Stimulated activated CD4-positive, alpha-beta T cell treated with anti-CD3 and anti-CD28 coated beads, Interleukin-1b, Interleukin-23, amount 100 ng/mL, for 1 hour (primary cell): ENCODE measurements around the gene SLC13A5.
"Not testable (repeated sequence)": the region's sequence is repeated elsewhere in the genome, so short reads cannot be mapped to it uniquely, and the experiment has no call there.

Experiments
- DNase-seq, 2 donors: peaks; one replicate each; pipeline ENCODE4 v3.0.0-alpha.2; 2020; ENCODE audit warnings: low read depth in 2 of 2

The SLC13A5 gene

DNA sequence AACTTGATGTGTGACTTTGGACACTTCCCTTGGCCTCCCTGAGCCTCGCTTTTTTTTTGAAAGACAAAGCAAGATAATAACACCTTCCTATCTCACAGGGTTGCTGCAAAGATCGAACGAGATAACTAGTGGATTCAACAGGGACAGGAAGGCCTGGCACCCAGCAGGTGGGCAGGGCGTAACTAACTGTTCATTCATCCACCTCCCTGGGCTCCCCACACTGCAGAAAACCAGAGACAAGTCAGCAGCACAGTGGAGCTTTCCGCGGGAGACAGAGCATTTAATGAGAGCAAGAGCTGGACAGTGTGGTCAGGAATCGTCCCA lies 28.7 kb downstream of the SLC13A5 start:
- no peak for DNase-seq

GRCh38 chr17:6683730-6684459 lies 29.3 kb downstream of the SLC13A5 start:
- no peak for DNase-seq

- DNase-seq, result no peak
These were observed 30.0 kb downstream of the SLC13A5 start for GRCh38 chr17:6683081-6683684.

GRCh38 chr17:6682339-6682738 lies 30.8 kb downstream of the SLC13A5 start:
- DNase-seq, result no peak

DNA sequence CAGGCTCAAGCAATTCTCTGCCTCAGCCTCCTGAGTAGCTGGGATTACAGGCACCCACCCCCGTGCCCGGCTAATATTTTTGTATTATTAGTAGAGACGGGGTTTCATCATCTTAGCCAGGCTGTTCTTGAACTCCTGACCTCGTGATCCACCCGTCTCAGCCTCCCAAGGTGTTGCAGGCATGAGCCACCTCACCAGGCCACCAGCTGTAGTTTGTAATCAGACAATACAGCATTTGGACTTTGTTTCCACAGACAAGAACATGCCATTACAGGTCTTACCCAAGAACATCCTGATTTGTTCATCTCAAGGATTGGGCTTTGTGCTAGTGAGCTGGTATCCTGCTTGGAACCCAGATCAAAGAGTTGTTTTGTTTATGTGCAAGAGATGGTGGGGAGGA lies 31.5 kb downstream of the SLC13A5 start:
- DNase-seq, result no peak

GRCh38 chr17:6681176-6681575 lies 32.0 kb downstream of the SLC13A5 start:
- DNase-seq, result no peak

- DNase-seq, result no peak
These were observed 33.9 kb downstream of the SLC13A5 start for GRCh38 chr17:6679241-6679640.

DNA sequence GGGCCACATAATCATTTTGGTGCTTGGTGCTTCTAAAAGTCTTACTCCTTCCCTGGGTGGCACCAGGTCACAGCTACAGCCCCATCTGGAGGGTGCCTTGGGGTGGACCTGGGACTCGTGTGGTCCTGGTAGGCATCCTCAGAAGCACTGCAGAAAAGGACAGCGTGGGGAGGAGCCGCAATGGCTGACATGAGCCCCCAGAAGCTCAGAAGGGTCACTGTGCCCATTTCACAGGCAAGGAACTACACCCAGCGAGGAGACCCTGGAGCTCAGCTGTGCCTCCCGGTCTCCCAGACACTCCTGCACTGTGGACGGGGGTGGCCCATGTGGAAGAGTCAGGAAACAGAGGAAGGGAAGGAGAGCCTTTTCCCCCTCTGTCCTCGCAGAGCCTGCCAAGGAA lies 35.2 kb downstream of the SLC13A5 start:
- no peak for DNase-seq

DNA sequence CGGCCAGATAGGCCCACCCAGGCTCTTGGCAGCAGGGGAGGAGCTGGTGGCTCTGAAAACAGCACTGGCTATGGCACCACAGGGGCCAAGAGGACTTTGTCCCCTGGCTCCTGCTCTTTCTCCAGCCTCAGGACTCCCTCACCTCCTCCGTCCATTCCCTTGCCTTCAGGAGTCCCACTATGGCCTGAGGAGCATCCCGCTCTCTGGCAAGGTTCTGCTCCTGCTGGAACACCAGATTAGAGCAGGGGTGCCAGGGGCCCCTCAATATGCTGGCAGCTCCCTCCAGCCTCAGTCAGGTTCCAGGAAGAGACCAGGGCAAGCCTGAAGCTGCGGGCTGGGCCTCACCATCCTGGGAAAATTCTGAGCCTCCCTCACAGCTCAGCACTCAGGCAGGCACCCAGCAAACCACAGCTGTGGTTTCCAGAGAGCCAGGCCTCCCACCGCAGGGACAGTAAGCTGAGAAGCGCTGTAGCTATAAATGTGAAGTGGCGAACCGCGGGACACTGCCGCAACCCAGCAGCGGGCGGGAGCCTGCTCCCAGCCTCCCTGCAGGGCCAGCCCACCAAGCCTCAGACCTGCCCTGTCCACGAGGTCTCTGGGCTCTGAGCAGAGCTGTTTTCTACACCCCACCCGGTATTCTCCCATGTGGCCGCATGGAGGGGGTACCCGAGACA lies 35.9 kb downstream of the SLC13A5 start:
- no peak for DNase-seq

- DNase-seq, result no peak
These were observed 36.4 kb downstream of the SLC13A5 start for GRCh38 chr17:6676802-6677157.

DNA sequence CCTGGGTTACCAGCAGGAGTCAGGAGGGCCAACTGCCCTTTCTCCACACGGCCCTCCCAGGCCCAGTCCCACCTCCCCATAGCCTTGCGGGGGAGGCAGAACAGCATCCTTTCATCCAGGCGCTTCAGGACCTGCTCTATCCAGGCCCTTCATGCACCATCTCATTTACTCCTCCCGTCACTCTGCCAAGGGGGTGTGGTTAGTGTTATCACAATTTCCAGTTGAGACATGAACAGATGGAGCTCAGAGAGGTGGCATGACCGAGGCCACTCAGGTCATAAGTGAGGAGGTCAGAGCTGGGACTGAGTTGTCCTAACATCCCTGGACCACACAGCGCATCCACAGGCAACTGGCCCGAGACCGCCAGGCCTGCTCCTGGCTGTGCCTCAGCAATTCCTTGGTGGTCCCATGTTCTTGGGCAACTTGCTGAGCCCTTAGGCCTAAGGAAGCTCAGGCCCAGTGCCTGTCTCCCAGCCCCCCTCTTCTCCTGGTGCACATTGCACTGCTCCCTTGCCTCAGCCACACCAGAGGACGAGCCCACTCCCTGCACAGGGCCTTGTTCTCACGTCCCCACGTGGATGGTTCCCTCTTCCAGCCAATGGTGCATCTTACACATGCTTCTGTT lies 37.9 kb downstream of the SLC13A5 start:
- no peak for DNase-seq

- no peak for DNase-seq
These were observed 38.6 kb downstream of the SLC13A5 start for GRCh38 chr17:6674586-6674985.

- no peak for DNase-seq
These were observed 41.7 kb downstream of the SLC13A5 start for GRCh38 chr17:6671431-6671830.

GRCh38 chr17:6670999-6671398 lies 42.2 kb downstream of the SLC13A5 start:
- DNase-seq, result no peak

- DNase-seq, result no peak
These were observed 42.6 kb downstream of the SLC13A5 start for GRCh38 chr17:6670571-6670970.

DNA sequence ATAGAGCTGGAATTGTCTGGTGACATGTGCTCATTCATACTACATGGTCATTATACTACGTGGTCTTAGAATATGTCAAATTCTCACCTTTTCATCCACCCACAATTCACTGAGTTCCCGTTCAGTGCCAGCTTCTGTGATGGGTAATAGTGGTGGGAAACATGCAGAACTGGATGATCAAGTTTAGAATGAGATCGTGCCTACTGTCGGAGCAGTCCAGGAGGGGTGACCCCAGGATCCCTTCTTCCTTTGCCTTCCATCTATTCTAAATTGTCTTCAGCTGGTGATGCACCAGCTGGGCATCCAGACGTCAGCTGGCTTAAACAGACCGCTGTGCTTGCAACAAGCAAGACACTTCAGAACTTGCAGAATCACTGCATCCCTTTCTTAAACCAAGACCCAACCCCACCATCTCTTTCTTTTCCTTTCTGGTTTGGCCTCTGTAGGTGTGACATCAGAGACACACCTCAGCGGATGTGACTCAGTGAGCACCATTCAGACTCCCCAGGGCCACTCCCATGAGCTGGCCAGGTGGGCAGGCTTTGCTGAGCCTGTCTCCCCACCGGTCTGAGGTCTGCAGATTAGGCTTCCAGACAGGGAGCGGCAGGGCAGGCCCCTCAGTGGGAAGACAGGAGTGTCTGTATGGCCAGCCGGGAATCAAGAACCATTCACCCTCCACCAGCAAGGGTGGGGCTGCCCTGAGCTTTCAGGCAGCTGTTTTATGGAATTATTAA lies 43.5 kb downstream of the SLC13A5 start:
- no peak for DNase-seq

DNA sequence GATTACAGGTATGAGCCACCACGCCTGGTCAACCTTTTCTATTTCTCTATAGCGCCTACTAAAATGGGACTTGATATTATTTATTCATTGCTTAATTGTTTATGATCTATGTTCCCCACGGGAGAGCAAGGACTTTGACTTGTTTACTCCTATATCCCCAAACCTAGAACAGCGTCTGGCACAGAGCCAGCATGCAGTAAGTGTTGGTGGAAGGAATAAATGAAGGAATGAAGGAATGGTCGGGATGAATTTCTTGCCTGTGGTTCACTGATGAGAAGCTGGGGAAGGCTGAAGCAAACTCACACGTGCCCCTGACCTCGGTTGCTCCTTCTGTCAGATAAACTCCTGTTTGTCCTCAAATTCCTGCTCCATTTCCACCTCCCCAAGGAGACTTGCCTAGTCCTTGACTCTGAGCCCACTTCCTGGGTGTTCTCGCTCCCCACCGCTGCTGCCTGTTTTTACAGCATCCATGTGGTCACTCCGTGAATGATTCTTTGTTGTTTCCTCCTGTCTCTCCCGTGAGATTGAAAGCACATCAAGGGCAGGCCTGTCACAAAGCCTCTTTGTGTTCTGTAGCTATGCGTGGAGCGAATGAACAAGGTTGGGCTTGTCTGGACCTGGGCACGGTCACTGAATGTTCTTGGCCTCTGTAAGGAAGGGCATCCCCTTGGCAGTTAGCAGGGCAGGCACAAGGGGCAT lies 44.3 kb downstream of the SLC13A5 start:
- no peak for DNase-seq

GRCh38 chr17:6668219-6668618 lies 45.0 kb downstream of the SLC13A5 start:
- DNase-seq, result no peak

- DNase-seq, result no peak
These were observed 45.7 kb downstream of the SLC13A5 start for GRCh38 chr17:6667516-6667915.

GRCh38 chr17:6666557-6666956 lies 46.6 kb downstream of the SLC13A5 start:
- no peak for DNase-seq

GRCh38 chr17:6666077-6666521 lies 47.1 kb downstream of the SLC13A5 start:
- DNase-seq, result no peak

GRCh38 chr17:6663200-6663599 lies 50.0 kb downstream of the SLC13A5 start:
- DNase-seq, result not testable (repeated sequence)
